Esophagus squamous epithelium (tissue), 5 donors: ENCODE results near the gene ZNF579. TPM values are rescaled to one million over a fixed set of nuclear protein-coding genes. Genes with fewer than 3 reads are reported as not detected.
A peak's percentile ranks its signal among the peaks of the same experiment; 100 is the strongest.

Source experiments
- DNase-seq: peaks from one replicate; lab custom pipeline; 2025; lab: John Stamatoyannopoulos, UW
- H3K27ac ChIP-seq, 4 donors: fragments of 200-600 bp; sonication (generic); one replicate each; pipeline ENCODE4 v1.5.1; 2016 to 2019; ENCODE audit warnings: mild to moderate bottlenecking in 1 of 4
- H3K27me3 ChIP-seq, 4 donors: fragments of 200-600 bp; sonication (generic); 1 replicate in 3 of 4; 2 replicates in 1 of 4; pipeline versions ENCODE4 v1.5.1 to v1.6.0; 2017 to 2021; ENCODE audit warnings: antibody characterized with exemption in 1 of 4
- H3K36me3 ChIP-seq, 3 donors: fragments of 200-600 bp; sonication (generic); one replicate each; pipeline ENCODE4 v1.5.1; 2016 to 2019
- H3K4me1 ChIP-seq, 3 donors: fragments of 200-600 bp; sonication (generic); one replicate each; pipeline ENCODE4 v1.5.1; 2017 to 2019
- H3K4me3 ChIP-seq, 4 donors: fragments of 200-600 bp; sonication (generic); 1 replicate in 3 of 4; 2 replicates in 1 of 4; pipeline ENCODE4 v1.5.1; 2016 to 2019; ENCODE audit warnings: mild to moderate bottlenecking in 2 of 4, moderate library complexity in 1 of 4
- H3K9me3 ChIP-seq, 3 donors: fragments of 200-600 bp; sonication (generic); one replicate each; pipeline ENCODE4 v1.5.1; 2016 to 2019
- POLR2A ChIP-seq, 4 donors: fragments of 450-650 bp; IDR thresholded peaks; one replicate each; pipeline ENCODE4 v1.6.1; 2017; ENCODE audit warnings: antibody characterized with exemption in 4 of 4, mild to moderate bottlenecking in 4 of 4, moderate library complexity in 3 of 4
- WGBS, 2 donors: methylation state at CpG; one replicate each; pipeline ENCODE4 v1.1.5; 2018; 5-methylcytosine and 5-hydroxymethylcytosine counted together
- intact Hi-C: fragments of 100-400 bp; cut with DNase I; formaldehyde crosslinking; loops from one replicate; pipeline ENCODE4 v1.15.0; 2022
- total RNA-seq, 4 donors: library from RNA; depleted of rRNA; stranded (reverse); fragments of >200 nt; gene quantifications; one replicate each; pipeline ENCODE4 v1.1.0, GENCODE V29; 2016
- TF ChIP-seq, protein P1 (sequence below), 6 experiments: fragments of 450-650 bp in 4 of 6; fragments of 200-600 bp in 2 of 6; sonication (generic) in 2 of 6; IDR thresholded peaks; one replicate each; pipeline ENCODE4 v1.5.1; 2016 to 2019; ENCODE audit warnings: antibody characterized with exemption in 6 of 6, mild to moderate bottlenecking in 4 of 6, moderate library complexity in 4 of 6
- donor health status: DM: yes; HTN: yes; CAD: no.

Gene ZNF579
- total RNA-seq, 4 donors from 2014 or later = 0.75 to 3.0 (median 2.2) TPM

GRCh38 chr19:55605637-55606470 lies 25.2 kb upstream of the ZNF579 start, which contains the start of gene ZNF865:
ZNF865 (plus strand) TSS chr19:55605647; CDS start chr19:55613619, 7,972 bp downstream.
- intact Hi-C loops = no loop called here
- peaks cover 27 to 69% (median 34%) of the 10 kb centered on the region in 3 donors for H3K4me1 ChIP-seq
- TF ChIP-seq, protein P1, sequence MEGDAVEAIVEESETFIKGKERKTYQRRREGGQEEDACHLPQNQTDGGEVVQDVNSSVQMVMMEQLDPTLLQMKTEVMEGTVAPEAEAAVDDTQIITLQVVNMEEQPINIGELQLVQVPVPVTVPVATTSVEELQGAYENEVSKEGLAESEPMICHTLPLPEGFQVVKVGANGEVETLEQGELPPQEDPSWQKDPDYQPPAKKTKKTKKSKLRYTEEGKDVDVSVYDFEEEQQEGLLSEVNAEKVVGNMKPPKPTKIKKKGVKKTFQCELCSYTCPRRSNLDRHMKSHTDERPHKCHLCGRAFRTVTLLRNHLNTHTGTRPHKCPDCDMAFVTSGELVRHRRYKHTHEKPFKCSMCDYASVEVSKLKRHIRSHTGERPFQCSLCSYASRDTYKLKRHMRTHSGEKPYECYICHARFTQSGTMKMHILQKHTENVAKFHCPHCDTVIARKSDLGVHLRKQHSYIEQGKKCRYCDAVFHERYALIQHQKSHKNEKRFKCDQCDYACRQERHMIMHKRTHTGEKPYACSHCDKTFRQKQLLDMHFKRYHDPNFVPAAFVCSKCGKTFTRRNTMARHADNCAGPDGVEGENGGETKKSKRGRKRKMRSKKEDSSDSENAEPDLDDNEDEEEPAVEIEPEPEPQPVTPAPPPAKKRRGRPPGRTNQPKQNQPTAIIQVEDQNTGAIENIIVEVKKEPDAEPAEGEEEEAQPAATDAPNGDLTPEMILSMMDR (IDR thresholded peaks at IDR 0.05) = peak; percentile 58 to 76 (median 64)
- TF ChIP-seq POLR2A (IDR thresholded peaks at IDR 0.05) = no peak

DNA sequence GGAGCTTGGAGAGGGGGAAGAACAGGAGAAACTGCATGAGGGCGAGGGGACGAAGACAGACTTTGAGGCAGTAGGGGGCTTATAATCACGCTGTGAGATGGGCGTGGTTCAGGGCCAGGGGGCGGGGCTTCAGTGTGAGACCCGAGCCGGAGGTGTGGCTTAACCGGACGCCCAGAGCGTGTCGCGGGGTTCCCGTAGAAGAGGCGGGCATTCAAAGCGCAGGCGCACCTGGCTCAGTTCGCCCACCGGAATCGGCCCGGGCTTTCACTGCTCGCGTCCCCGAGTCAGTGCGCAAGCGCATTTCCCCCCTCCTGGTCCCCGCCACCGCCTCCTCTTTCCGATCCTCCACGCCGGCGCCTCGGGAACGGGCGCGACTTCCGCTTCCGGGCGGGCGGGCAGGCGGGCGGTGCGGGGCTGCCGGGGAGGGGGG lies 24.6 kb upstream of the ZNF579 start:
- Histone ChIP-seq H3K4me3 (peak overlapping the region; percentile 77 to 86 (median 82)), H3K9me3 (no peaks in the 10 kb centered on the region), H3K36me3 (peaks cover 0 to 36% (median 11%) of the 10 kb centered on the region in 3 donors), H3K27ac (peak overlapping the region; percentile 96 to 97 (median 97)), H3K27me3 (no peaks in the 10 kb centered on the region), H3K4me1 (peaks cover 32 to 73% (median 37%) of the 10 kb centered on the region in 3 donors)
- intact Hi-C loops = no loop called here
- 1 to 3% methylated on average over 11 to 24 of the region's 43 CpGs for WGBS, 2 donors
- DNase-seq = peak; percentile 81
- TF ChIP-seq, protein P1 (IDR thresholded peaks at IDR 0.05) = no peak
- TF ChIP-seq POLR2A (IDR thresholded peaks at IDR 0.05) = peak in 2 of 4 donors; percentile 5 to 15

More at GRCh38 chr19:55605637-55606470, 25.2 kb upstream of the ZNF579 start, which contains the start of gene ZNF865:
- H3K9me3 ChIP-seq = no peaks in the 10 kb centered on the region
- no peaks in the 10 kb centered on the region for H3K27me3 ChIP-seq
- no peak for DNase-seq
- H3K36me3 ChIP-seq = peaks cover 0 to 42% (median 11%) of the 10 kb centered on the region in 3 donors
- peak within 1 kb of the TSS; percentile 77 to 86 (median 82) for H3K4me3 ChIP-seq
- peak within 1 kb of the TSS; percentile 96 to 97 (median 97) for H3K27ac ChIP-seq
- 1% methylated on average over 16 to 20 of the region's 44 CpGs for WGBS, 2 donors

DNA sequence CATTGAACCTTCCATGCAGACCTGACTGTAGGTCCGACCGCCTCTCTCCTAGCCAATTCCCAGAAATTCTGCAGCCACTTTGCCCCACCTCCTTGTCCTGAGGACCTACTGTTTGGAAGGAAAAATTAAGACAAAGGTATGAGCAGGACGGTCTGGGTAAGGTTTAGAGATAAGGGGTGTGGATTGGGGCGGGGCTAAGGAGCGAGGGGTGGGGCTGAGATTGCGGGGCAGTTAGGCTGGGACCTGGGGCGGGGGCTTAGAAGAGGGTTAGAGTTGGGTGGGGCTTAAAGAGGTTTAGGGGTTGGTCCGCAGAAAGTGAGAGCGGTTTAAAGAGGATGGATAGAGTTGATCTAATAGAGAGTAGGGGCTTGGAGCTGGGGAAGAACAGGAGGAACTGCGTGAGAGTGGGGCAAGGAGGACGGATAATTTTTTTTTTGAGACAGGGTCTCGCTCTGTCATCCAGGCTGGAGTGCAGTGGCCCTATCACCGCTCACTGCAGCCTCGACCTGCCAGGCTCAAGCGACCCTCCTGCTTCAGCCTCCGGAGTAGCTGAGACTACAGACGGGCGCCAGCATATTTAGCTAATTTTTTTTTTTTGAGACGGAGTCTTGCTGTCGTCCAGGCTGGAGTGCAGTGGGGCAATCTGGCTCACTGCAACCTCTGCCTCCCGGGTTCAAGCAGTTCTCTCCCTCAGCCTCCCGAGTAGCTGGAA lies 23.1 kb upstream of the ZNF579 start:
- no peaks in the 10 kb centered on the region for H3K9me3 ChIP-seq
- 75 to 85% methylated on average over 18 to 22 of the region's 22 CpGs for whole genome bisulfite sequencing, 2 donors
- no peaks in the 10 kb centered on the region for H3K27me3 ChIP-seq

DNA sequence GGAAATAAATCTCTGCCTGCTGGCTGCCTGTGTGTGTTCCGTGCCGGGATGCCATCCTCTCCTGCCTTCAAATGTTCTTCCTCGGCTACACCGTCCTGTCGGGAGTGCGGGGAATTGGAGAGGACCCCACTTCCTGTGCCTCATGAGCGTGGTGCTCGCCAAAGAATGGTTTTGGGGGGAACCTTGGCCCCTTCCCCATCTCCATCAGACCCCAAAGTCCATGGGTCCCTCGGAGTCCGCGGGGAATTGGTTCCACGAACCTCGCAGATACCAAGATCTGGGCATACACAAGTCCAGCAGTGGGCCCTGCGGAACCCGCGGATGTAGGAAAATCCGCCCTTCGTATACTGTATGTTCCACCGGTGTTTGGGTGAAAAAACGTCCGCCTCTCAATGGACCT lies 22.5 kb upstream of the ZNF579 start:
- Histone ChIP-seq H3K36me3 (peaks cover 0 to 17% (median 7%) of the 10 kb centered on the region in 3 donors), H3K4me3 (no peak overlapping the region), H3K4me1 (peaks cover 32 to 84% (median 40%) of the 10 kb centered on the region in 3 donors), H3K9me3 (no peaks in the 10 kb centered on the region), H3K27me3 (no peaks in the 10 kb centered on the region), H3K27ac (no peak overlapping the region)
- 80 to 92% methylated on average over 8 to 11 of the region's 21 CpGs for WGBS, 2 donors
- intact Hi-C loops = no loop called here
- no peak for TF ChIP-seq POLR2A (IDR thresholded peaks at IDR 0.05)
- TF ChIP-seq, protein P1 (IDR thresholded peaks at IDR 0.05) = no peak
- no peak for DNase-seq

More for the DNA sequence above, 23.1 kb upstream of the ZNF579 start:
- H3K36me3 ChIP-seq = peaks cover 0 to 21% (median 9%) of the 10 kb centered on the region in 3 donors
- peaks cover 32 to 77% (median 37%) of the 10 kb centered on the region in 3 donors for H3K4me1 ChIP-seq
- peak overlapping the region; percentile 96 to 97 (median 97) for H3K27ac ChIP-seq
- intact Hi-C loops = no loop called here
- H3K4me3 ChIP-seq = no peak overlapping the region
- no peak for DNase-seq
- TF ChIP-seq, protein P1 (IDR thresholded peaks at IDR 0.05) = no peak
- no peak for TF ChIP-seq POLR2A (IDR thresholded peaks at IDR 0.05)
